Measurements from ENCODE around the gene BBC3.

The BBC3 gene

DNA sequence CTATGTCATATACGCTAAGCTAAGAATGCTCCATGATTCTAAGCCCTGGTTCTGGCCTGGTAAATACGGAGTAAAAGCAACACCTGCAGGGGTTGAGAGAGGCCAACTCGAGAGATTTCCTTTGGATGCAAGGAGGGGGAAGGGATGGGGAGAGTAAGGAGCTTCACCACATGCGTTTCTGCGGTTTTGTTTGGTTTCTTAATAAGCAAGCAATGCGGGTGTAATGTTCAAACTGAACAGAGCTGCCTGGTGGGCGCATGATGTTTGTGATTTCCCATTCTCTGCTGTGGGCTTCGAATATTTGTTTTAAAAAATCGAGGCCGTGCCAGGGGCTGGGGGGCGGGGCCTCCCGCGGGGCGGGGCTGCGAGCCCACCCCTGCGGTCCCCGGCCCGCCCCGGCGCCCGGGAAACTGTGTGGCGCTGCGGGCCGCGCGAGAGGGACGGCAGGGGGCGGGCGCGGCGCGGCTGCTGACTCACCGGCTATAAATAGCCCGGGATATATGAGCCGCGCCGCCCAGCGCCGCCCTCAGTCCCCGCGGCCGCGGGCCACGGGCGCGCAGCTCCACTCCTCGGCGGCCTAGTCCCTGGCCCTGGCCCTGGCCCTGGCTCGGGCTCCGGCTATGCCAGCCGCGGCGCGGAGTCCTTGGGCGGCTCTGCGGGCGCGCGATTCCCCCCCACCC is 5.1 kb downstream of the BBC3 start:
- Histone ChIP-seq H3K4me1 (ENCODE audit: control insufficient read depth, insufficient read depth, low read depth, low read length) (peaks cover 42% of the 10 kb centered on the region), H2BK5ac (ENCODE audit: low read depth, low read length, poor library complexity, severe bottlenecking) (peak overlapping the region; percentile 80), H4K91ac (ENCODE audit: low read length) (peak overlapping the region; percentile 100), H3K14ac (ENCODE audit: low read length in 2 of 2) (peak overlapping the region; percentile 63 to 88), H2AFZ (ENCODE audit: low read depth, low read length) (no peak overlapping the region), H3K4ac (ENCODE audit: low read depth in 1 of 2, low read length in 2 of 2) (peak overlapping the region; percentile 100), H3K18ac (ENCODE audit: low read depth in 1 of 2, low read length in 2 of 2) (peak overlapping the region; percentile 98 to 100), H2AK5ac (ENCODE audit: low read length, severe bottlenecking) (peak overlapping the region; percentile 97), H3K27ac (ENCODE audit: low read length, poor library complexity, severe bottlenecking) (peak overlapping the region; percentile 81), H3K4me3 (ENCODE audit: insufficient read depth in 1 of 2, low read depth in 1 of 2, low read length in 2 of 2) (peak overlapping the region; percentile 53 to 80), H3K9ac (ENCODE audit: low read length) (peak overlapping the region; percentile 94), H3K79me1 (replicated peaks; ENCODE audit: low read length, poor library complexity, severe bottlenecking) (peaks cover 18% of the 10 kb centered on the region), H2BK15ac (ENCODE audit: low read depth, poor library complexity, severe bottlenecking) (peak overlapping the region; percentile 88), H3K27me3 (ENCODE audit: control insufficient read depth in 1 of 2, insufficient read depth in 1 of 2, low read length in 2 of 2) (no peaks in the 10 kb centered on the region), H3K4me2 (ENCODE audit: low read length, poor library complexity, severe bottlenecking) (peak overlapping the region; percentile 76), H2BK12ac (ENCODE audit: low read length in 2 of 2) (peak overlapping the region; percentile 51 to 77), H3K9me3 (ENCODE audit: control insufficient read depth, low read length) (no peaks in the 10 kb centered on the region), H2BK120ac (ENCODE audit: low read depth, low read length) (peak overlapping the region; percentile 97), H3K23ac (ENCODE audit: low read length in 2 of 2) (peak overlapping the region in 1 of 2 experiments; percentile 84), H4K8ac (ENCODE audit: low read length) (peak overlapping the region; percentile 100), H3K36me3 (ENCODE audit: control insufficient read depth in 1 of 2, insufficient read depth in 2 of 2, low read depth in 1 of 2, low read length in 2 of 2) (peaks cover 27 to 38% of the 10 kb centered on the region in 2 experiments)
- 9% methylated on average over 21 of the region's 59 CpGs for WGBS
- DNase-seq = peak; percentile 88

DNA sequence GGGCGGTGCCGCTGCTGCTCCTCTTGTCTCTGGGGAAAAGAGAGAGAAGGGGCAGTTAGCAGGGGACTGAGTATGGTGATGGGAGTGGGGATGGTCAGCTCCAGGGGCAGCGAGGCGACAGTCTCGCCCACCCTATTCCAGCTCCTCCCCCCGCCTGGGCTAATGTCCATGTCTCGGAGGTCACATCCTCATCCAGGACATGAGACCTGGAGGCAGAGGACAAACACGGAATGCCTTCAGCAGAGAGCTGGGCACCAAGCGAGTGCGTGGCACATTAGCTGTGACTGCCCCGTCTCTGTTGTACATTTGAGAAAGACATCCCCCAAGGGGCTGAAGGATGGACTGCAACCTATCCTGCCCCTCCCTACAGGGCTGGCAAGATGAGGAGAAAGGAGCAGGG is 9.1 kb downstream of the BBC3 start:
- Histone ChIP-seq H3K9ac (ENCODE audit: low read length) (no peak overlapping the region), H3K4me2 (ENCODE audit: low read length, poor library complexity, severe bottlenecking) (no peak overlapping the region)
- 97% methylated on average over 10 of the region's 11 CpGs for WGBS

DNA sequence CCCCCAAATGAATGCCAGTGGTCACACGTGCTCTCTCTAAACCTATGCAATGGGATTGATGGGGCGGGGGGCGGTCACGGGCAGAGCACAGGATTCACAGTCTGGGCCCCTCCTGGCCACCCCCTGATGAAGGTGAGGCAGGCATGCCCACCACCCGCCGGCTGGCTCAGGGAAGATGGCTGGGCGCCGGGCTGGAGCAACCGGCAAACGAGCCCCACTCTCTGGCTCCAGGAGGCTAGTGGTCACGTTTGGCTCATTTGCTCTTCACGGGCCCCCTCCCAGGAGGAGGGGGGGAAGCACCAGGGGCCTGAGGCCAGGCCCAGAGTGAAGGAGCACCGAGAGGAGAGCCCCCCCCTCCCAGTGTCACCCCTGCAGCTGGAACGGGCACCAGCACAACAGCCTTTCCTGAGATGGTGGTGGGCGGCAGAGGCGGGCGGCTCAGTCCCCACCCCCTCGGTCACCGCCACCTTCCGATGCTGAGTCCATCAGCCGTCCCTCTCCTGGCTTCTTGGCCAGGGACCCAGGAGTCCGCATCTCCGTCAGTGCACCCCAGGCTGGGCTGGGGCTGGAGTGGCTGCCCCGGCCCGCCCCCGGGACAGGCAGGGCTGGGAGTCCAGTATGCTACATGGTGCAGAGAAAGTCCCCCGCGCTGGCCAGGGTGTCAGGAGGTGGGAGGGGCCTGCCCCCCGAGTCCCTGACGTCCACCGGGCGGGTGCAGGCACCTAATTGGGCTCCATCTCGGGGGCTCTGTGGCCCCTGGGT is 9.7 kb downstream of the BBC3 start:
- no peak overlapping the region for H2AFZ ChIP-seq (ENCODE audit: low read depth, low read length)
- H2BK120ac ChIP-seq (ENCODE audit: low read depth, low read length) = no peak overlapping the region
- no peak overlapping the region for H4K8ac ChIP-seq (ENCODE audit: low read length)
- H3K18ac ChIP-seq (ENCODE audit: low read depth in 1 of 2, low read length in 2 of 2) = no peak overlapping the region
- no peak overlapping the region for H3K4me3 ChIP-seq (ENCODE audit: insufficient read depth in 1 of 2, low read depth in 1 of 2, low read length in 2 of 2)
- no peak overlapping the region for H3K4me2 ChIP-seq (ENCODE audit: low read length, poor library complexity, severe bottlenecking)
- H4K91ac ChIP-seq (ENCODE audit: low read length) = peak overlapping the region; percentile 39
- H3K4ac ChIP-seq (ENCODE audit: low read depth in 1 of 2, low read length in 2 of 2) = no peak overlapping the region
- no peaks in the 10 kb centered on the region for H3K9me3 ChIP-seq (ENCODE audit: control insufficient read depth, low read length)
- H2BK15ac ChIP-seq (ENCODE audit: low read depth, poor library complexity, severe bottlenecking) = peak overlapping the region; percentile 23
- H2BK5ac ChIP-seq (ENCODE audit: low read depth, low read length, poor library complexity, severe bottlenecking) = no peak overlapping the region
- no peak for DNase-seq
- H3K9ac ChIP-seq (ENCODE audit: low read length) = no peak overlapping the region
- H3K14ac ChIP-seq (ENCODE audit: low read length in 2 of 2) = no peak overlapping the region
- H3K36me3 ChIP-seq (ENCODE audit: control insufficient read depth in 1 of 2, insufficient read depth in 2 of 2, low read depth in 1 of 2, low read length in 2 of 2) = peaks cover 39 to 49% of the 10 kb centered on the region in 2 experiments
- no peak overlapping the region for H3K23ac ChIP-seq (ENCODE audit: low read length in 2 of 2)
- H3K27ac ChIP-seq (ENCODE audit: low read length, poor library complexity, severe bottlenecking) = no peak overlapping the region
- H2BK12ac ChIP-seq (ENCODE audit: low read length in 2 of 2) = no peak overlapping the region
- peaks cover 23% of the 10 kb centered on the region for H3K79me1 ChIP-seq (replicated peaks; ENCODE audit: low read length, poor library complexity, severe bottlenecking)
- 95% methylated on average over 32 of the region's 33 CpGs for WGBS
- no peaks in the 10 kb centered on the region for H3K27me3 ChIP-seq (ENCODE audit: control insufficient read depth in 1 of 2, insufficient read depth in 1 of 2, low read length in 2 of 2)
- no peak overlapping the region for H2AK5ac ChIP-seq (ENCODE audit: low read length, severe bottlenecking)
- peaks cover 10% of the 10 kb centered on the region for H3K4me1 ChIP-seq (ENCODE audit: control insufficient read depth, insufficient read depth, low read depth, low read length)

More for the DNA sequence above, 9.1 kb downstream of the BBC3 start:
- no peak overlapping the region for H3K23ac ChIP-seq (ENCODE audit: low read length in 2 of 2)
- no peak overlapping the region for H2BK120ac ChIP-seq (ENCODE audit: low read depth, low read length)
- H3K79me1 ChIP-seq (replicated peaks; ENCODE audit: low read length, poor library complexity, severe bottlenecking) = peaks cover 23% of the 10 kb centered on the region
- no peak overlapping the region for H2AFZ ChIP-seq (ENCODE audit: low read depth, low read length)
- H3K36me3 ChIP-seq (ENCODE audit: control insufficient read depth in 1 of 2, insufficient read depth in 2 of 2, low read depth in 1 of 2, low read length in 2 of 2) = peaks cover 39 to 53% of the 10 kb centered on the region in 2 experiments
- H2BK12ac ChIP-seq (ENCODE audit: low read length in 2 of 2) = no peak overlapping the region
- peak overlapping the region; percentile 80 for H4K8ac ChIP-seq (ENCODE audit: low read length)
- no peak for DNase-seq
- no peaks in the 10 kb centered on the region for H3K27me3 ChIP-seq (ENCODE audit: control insufficient read depth in 1 of 2, insufficient read depth in 1 of 2, low read length in 2 of 2)
- no peak overlapping the region for H3K14ac ChIP-seq (ENCODE audit: low read length in 2 of 2)
- H2BK5ac ChIP-seq (ENCODE audit: low read depth, low read length, poor library complexity, severe bottlenecking) = no peak overlapping the region
- H2BK15ac ChIP-seq (ENCODE audit: low read depth, poor library complexity, severe bottlenecking) = no peak overlapping the region
- no peak overlapping the region for H3K18ac ChIP-seq (ENCODE audit: low read depth in 1 of 2, low read length in 2 of 2)
- H3K27ac ChIP-seq (ENCODE audit: low read length, poor library complexity, severe bottlenecking) = no peak overlapping the region
- no peak overlapping the region for H3K4me3 ChIP-seq (ENCODE audit: insufficient read depth in 1 of 2, low read depth in 1 of 2, low read length in 2 of 2)
- H4K91ac ChIP-seq (ENCODE audit: low read length) = peak overlapping the region; percentile 80
- H3K4me1 ChIP-seq (ENCODE audit: control insufficient read depth, insufficient read depth, low read depth, low read length) = peaks cover 16% of the 10 kb centered on the region
- H3K9me3 ChIP-seq (ENCODE audit: control insufficient read depth, low read length) = no peaks in the 10 kb centered on the region
- H3K4ac ChIP-seq (ENCODE audit: low read depth in 1 of 2, low read length in 2 of 2) = no peak overlapping the region
- H2AK5ac ChIP-seq (ENCODE audit: low read length, severe bottlenecking) = no peak overlapping the region

DNA sequence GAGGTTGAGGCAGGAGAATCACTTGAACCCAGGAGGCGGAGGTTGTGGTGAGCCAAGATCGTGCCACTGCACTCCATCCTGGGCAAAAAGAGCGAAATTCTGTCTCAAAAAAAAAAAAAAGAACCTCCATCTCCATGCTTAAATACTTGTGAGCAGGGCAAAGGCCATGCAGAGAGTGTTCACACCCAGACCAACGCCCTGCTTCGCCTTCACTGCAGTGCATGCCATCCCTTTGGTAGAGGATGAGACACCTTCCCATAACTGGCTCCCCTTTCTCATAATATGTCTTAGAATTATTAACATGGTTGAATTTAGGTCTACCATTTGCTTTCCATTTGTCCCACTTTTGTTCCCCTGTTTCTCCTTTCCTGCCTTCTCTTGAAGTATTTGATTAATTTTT is 15.4 kb downstream of the BBC3 start:
- peaks cover 2% of the 10 kb centered on the region for H3K79me1 ChIP-seq (replicated peaks; ENCODE audit: low read length, poor library complexity, severe bottlenecking)
- no peak overlapping the region for H3K9ac ChIP-seq (ENCODE audit: low read length)
- no peak overlapping the region for H3K4ac ChIP-seq (ENCODE audit: low read depth in 1 of 2, low read length in 2 of 2)
- H3K36me3 ChIP-seq (ENCODE audit: control insufficient read depth in 1 of 2, insufficient read depth in 2 of 2, low read depth in 1 of 2, low read length in 2 of 2) = peaks cover 16 to 20% of the 10 kb centered on the region in 2 experiments
- no peak overlapping the region for H2AK5ac ChIP-seq (ENCODE audit: low read length, severe bottlenecking)
- H3K4me3 ChIP-seq (ENCODE audit: insufficient read depth in 1 of 2, low read depth in 1 of 2, low read length in 2 of 2) = no peak overlapping the region
- no peak overlapping the region for H2BK15ac ChIP-seq (ENCODE audit: low read depth, poor library complexity, severe bottlenecking)
- H2BK120ac ChIP-seq (ENCODE audit: low read depth, low read length) = no peak overlapping the region
- H3K18ac ChIP-seq (ENCODE audit: low read depth in 1 of 2, low read length in 2 of 2) = no peak overlapping the region
- peaks cover 6% of the 10 kb centered on the region for H3K4me1 ChIP-seq (ENCODE audit: control insufficient read depth, insufficient read depth, low read depth, low read length)
- no peak overlapping the region for H2BK5ac ChIP-seq (ENCODE audit: low read depth, low read length, poor library complexity, severe bottlenecking)
- no peak overlapping the region for H4K91ac ChIP-seq (ENCODE audit: low read length)
- no peak overlapping the region for H4K8ac ChIP-seq (ENCODE audit: low read length)
- DNase-seq = no peak
- H3K14ac ChIP-seq (ENCODE audit: low read length in 2 of 2) = no peak overlapping the region
- peak overlapping the region in 1 of 2 experiments; percentile 47 for H2BK12ac ChIP-seq (ENCODE audit: low read length in 2 of 2)
- 91% methylated on average over 5 of the region's 5 CpGs for WGBS
- no peaks in the 10 kb centered on the region for H3K9me3 ChIP-seq (ENCODE audit: control insufficient read depth, low read length)
- no peak overlapping the region for H3K23ac ChIP-seq (ENCODE audit: low read length in 2 of 2)
- no peak overlapping the region for H3K4me2 ChIP-seq (ENCODE audit: low read length, poor library complexity, severe bottlenecking)
- no peaks in the 10 kb centered on the region for H3K27me3 ChIP-seq (ENCODE audit: control insufficient read depth in 1 of 2, insufficient read depth in 1 of 2, low read length in 2 of 2)
- H3K27ac ChIP-seq (ENCODE audit: low read length, poor library complexity, severe bottlenecking) = no peak overlapping the region
- H2AFZ ChIP-seq (ENCODE audit: low read depth, low read length) = no peak overlapping the region
